SHP77 treated with DMSO at 0.1 percent for 48 hours (cell line): ENCODE data around the gene OR5K3.
"Not testable (repeated sequence)": the region's sequence is repeated elsewhere in the genome, so short reads cannot be mapped to it uniquely, and the experiment has no call there.

ENCODE experiments used
- DNase-seq: peaks from one replicate; lab custom pipeline; 2025; lab: John Stamatoyannopoulos, UW

Gene OR5K3, protein sequence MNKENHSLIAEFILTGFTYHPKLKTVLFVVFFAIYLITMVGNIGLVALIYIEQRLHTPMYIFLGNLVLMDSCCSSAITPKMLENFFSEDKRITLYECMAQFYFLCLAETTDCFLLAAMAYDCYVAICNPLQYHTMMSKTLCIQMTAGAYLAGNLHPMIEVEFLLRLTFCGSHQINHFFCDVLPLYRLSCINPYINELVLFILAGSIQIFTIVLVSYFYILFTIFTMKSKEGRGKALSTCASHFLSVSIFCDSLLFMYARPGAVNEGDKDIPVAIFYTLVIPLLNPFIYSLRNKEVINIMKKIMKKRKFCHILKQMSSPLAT

DNA sequence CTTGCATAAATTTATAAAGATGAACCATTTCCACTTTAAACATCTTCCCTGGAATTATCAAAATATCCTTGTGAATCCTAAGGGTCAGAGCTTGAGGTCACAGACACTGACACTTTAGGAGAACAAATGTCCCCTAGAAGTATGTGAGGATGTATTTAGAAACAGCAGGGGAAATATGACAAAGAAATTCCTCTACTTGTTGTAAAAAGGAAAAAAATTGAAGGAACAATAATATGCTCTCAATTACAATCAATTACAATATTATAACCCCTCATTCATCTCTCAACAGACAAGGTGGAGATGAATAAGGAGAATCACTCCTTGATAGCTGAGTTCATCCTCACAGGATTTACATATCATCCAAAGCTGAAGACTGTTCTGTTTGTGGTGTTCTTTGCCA, at the start of gene OR5K3:
OR5K3 (plus strand) TSS at position 301 of the 400 bp plus-strand sequence; CDS start at position 301, 0 bp downstream.
- no peak for DNase-seq

DNA sequence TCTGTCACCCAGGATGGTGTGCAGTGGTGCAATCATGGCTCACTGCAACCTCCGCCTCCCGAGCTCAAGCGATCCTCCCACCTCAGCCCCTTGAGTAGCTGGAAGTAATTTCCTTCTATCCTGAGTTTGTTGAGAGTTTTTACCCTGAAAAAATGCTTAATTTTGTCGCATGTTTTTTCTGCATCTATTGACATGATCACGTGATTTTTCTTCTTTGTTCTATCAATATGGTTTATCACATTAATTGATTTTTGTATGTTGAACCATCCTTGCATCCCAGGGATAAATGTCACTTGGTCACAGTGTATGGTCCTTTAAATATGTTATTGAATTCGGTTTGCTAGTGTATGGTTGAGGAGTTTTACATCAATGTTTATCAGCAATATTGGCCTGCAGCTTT, 48.7 kb upstream of the OR5K3 start:
- DNase-seq: no peak

DNA sequence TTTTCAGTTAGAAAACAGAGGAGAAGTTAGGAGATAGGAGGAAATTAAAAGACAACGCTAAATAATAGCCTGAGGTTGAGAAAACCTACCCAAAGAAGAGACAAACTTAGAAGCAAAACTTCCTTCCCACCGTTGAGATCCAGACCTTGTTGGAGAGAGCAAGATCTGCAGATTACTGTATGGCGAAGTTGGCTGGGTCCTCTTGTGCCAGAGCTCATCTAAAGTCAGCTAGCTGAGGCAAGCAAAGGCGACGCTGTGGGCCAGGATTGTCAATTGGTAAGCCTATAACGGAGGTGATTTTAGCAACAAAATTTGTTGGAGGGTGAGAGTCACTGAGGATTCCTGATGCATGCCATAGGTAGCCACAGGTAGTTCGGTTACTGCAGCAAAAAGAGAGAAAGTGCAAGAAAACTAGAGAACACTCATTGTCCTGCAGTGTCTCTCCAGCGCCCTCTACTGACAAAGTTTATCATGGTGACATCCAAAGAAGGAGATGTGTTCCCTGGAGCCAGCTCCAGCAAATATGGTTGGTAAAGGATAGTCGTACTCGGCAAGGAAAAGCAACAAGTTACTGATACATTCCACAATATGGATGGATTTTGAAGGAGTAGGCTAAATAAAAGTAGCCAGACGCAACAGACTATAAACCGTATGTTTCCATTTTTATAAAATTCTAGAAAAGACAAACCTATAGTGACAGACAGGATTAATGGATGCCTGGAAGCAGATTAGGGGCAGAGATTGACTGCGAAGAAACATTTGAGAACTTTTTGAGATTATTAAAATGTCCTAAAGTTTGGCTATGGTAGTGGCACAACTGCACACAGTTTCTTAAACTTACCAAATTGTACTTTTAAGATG, 46.6 kb upstream of the OR5K3 start:
- peak; percentile 58 for DNase-seq

DNA sequence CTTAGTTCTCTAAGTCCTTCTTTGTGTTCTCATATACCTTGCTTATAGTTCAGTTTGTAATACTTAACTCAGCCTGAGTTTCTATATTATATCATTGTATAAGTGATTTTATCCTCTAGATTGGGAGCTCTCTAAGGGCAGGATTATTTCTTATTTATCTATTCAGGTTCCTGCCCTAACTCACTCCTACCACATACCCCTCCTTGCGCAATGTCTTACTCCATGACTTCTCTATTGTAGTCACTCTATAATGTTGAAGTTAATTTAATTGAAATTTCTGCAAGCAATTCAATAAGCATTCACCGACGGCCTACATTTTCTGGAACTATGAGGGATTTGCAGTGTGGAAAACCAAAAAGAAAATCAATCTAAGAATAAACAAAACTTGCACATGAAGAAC, 40.4 kb upstream of the OR5K3 start:
- no peak for DNase-seq

DNA sequence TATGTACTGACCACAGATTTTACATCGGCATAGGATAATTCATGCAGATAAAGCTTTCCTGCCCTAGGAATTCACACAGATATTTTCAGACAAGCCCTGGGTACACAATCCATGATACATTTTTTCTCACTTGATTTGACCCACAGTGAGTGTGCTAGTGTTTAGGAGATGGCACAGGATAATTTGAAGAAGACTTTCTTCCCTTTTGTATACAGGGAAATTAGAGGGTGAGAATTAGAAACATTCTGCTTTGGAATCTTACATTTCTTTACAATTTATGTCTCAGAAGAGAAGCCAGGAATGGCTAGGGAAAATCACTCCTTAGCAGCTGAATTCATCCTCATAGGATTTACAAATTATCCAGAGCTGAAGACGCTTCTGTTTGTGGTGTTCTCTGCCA, 36.9 kb upstream of the OR5K3 start, which contains the start of gene OR5K4:
OR5K4 (plus strand) TSS at position 301 of the 400 bp plus-strand sequence; CDS start at position 301, 0 bp downstream.
- no peak for DNase-seq

DNA sequence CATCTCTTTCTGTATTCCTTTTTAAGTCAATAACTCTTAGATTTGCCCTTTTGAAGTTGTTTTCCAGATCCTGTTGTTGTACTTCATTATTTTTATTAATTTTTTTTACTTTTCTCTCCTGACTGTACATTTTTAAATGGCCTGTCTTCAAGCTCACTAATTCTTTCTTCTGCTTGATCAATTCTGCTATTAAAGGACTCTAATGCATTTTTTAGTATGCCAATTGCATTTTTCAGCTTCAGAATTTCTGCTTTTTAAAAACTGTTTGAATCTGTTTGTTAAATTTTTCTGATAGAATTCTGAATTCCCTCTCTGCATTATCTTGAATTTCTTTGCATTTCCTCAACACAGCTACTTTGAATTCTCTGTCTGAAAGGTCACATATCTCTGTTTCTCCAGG, 31.2 kb upstream of the OR5K3 start:
- DNase-seq: no peak

DNA sequence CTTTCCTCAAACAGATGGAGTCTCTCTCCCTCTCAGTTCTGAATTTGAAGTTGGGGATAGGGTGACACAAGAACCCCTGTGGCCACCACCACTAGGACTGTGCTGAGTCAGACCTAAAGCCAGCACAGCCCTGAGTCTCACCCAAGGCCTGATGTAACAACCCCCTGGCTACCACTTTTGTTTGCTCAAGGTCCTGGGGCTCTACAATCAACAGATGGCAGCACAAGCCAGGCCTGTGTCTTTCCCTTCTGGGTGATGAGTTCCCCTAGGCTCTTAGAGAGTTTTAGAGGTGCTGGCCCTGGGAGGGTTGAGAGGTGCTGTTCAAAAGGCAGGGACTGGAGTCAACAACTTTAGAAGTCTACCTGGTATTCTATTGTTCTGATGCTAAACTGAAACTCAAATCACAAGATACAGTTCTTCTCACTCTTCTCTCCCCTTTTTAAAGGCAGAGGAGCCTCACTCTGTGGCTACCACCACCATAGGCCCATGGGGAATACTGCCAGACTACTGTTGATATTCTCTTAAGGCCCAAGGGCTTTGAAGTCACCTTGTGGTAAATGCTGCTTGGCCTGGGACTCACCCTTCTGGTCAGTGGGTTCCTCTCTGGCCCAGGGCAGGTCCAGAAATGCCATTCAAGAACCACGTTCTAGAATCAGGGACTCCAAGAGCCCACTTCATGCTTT, 30.3 kb upstream of the OR5K3 start:
- DNase-seq: no peak

DNA sequence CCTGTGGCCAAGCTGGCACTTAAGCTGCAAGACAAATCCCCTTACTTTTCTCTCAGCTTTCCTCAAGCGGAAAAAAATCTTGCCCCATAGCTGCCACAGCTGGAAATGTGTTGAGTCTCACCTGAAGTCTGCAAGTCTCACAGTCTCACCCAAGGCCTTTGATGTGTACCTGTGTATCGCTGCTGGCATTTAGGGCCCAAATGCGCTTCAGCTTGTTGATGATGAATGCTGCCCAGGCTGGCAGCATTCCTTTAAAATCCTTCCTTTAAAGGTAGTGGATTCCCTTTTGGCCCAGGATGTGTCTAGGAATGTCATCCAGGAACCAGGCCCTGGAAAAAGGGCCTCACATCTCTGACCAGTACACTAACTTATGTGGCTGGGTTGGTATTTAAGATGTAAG, 29.8 kb upstream of the OR5K3 start:
- DNase-seq: no peak

DNA sequence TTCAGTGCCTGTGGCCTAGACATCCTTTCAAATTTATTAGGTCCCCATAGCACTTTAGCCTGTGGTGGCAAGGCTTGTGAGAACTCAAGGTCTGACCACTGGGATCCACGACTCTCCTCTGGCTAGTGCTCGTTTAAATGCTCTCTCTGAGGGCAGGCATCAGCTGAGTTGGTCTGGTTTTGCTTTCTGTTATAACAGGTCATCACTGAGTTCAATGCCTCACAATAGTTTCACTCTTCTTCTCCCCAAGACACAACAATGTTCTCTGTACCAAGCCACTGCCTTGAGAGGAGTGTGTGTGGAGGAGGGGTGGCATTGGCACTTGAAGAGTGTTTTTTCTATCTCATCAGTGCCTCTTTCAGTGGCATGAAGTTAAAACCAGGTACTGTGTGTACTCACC, 29.2 kb upstream of the OR5K3 start:
- DNase-seq: no peak

DNA sequence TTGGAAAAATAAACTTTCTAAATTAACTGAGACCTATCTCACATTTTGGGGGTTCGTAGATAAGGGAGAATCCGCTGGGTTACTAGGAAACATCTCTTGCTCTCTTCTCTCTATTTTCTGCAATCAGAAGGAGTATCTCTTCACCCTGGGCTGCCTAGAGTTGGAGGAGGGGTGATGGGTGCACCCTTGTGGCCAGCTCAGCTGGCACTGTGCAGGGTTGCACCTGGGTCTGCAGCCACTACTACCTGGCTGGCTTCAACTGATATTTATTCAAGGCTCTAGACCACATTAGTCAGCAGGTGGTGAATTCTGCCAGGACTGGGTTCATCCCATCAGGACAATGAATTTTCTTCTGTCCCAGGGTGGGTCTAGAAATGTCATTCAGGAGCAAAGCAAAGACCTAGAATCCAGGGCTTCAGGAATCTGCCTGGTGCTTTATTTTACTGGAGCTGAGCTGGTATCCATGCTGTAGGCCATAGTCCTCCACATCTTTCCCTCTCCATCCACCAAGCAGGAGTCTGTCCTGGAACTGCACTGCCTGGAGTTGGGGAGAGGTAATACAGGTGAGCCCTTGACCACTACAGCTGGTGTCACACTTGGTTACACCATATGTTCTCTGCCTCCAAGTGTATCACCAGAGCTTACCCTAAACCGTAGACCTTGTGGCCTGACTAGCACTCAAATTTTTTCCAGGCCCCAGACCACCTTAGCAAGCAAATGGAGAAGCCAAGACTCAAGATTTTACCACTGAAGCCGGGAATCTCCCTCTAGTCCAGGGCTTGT, 22.8 kb upstream of the OR5K3 start:
- no peak for DNase-seq

DNA sequence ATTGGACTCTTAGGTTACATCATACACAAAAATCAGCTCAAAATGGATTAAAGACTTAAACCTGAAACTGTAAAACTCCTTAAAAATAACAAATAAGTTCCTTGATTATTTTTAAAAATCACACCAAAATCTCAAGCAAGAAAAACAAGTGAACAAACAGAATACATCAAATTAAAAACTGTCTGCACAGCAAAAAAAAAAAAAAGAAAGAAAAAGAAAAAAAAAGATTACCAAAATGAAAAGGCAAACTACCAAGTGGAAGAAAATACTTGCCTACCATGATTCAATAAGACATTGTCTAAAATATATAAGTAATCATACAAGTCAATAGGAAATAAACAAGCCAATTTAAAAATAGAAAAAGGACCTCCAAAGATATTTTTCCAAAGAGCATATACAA, 19.3 kb upstream of the OR5K3 start:
- DNase-seq: no peak

DNA sequence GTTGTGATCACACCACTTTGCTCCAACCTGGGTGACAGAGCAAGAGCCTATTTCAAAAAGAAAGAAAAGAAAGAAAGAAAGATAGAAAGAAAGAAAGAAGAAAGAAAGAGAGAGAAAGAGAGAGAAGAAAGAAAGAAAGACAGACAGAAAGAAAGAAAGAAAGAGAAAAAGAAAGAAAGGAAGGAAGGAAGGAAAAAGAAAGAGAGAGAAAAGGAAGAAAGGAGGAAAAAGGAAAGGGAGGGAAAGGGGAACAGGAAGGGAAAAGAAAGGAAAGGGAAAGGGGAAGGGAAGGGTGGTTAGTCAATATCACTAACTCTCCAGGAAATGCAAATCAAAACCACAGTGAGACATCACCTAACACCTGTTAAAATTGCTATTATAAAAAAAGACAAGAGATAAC, 18.6 kb upstream of the OR5K3 start:
- no peak for DNase-seq

DNA sequence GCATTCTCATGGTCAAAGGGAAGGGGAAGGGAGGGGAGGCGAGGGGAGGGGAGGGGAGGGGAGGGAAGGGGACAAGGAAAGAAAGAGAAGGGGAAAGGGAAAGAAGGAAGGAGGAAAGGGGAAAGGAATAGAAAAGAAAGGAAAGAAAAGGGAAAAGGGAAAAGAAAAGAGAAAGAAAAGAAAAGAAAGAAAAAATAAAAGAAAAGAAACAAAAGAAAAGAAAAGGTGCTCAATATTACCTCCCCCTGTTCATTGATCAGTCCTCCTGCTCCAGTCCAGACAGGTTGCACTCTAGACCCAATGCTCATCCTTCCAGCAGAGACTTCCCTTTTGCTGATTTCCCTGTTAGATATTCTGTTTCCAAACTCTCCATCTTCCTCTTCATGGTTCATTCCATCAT, 18.0 kb upstream of the OR5K3 start:
- no peak for DNase-seq

DNA sequence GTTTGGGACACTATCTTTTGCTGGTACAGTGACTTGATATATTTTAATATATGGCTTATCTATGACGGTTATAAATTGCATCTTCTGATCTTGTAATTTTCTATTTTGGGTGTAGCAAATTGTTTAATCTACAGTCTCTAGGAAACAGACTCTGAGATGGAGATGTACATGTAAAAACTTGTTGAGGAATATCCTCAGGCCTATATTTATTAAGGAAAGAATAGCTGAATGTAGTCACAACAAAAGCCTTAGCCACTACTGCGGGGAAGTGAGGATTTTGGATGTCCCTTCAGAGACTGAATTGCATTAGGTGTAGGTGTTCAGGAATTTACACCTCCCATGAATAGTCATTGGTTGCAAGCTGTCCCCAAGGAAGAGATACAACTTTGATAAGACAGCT, 13.8 kb upstream of the OR5K3 start:
- no peak for DNase-seq

DNA sequence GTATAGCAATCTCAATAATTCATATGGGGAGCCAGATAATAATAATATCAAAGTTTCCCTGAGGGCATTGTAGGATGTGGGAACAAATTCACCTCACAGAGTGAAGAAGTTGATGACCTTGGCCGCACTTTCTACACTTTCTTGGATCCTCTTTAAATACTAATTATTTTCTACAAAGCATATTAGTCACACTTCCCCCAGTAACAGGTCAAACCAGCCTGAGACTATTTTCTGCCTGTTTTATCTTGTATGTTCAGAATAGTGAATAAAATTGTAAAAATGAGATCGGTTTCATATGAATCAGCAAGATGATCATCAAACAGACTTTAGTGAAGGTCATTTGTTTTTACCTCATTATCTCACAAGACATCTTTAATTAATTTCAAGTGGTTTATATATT, 2.3 kb upstream of the OR5K3 start:
- DNase-seq: no peak

DNA sequence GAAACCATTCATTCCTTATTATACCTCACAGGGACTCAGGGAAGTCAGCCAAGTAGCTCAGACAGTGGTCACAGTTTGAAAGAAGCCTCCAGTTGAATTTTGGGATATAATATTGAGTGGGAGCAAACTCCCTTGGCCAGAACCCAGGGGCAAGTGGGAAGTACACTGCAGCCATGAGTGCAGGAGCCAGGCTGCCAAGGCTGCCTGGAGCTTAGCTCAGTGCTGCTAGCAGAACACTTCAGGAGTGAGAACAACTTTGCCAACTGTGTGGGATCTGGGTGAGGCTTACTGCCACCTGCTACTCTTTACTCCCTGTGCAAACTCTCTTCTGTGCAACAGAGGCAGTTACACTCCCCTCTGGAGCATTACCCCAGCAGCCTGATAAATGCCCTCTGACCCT, 4.6 kb downstream of the OR5K3 start:
- no peak for DNase-seq

DNA sequence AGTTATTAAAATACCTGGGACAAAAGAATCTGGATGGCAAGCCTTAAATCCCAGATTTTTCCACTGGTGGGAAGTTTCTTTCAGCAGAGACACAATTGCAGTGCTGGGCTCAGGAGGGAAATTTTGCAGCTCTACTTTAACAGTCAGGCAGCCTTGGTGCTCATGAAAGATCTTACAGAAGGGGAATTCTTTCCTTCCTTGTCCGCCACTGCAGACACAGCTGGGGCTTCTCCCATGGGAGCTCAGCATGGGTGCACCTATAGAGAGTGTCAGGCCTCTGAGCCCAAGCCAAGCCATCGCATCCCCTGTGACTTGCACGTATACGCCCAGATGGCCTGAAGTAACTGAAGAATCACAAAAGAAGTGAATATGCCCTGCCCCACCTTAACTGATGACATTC, 6.0 kb downstream of the OR5K3 start:
- DNase-seq: not testable (repeated sequence)

DNA sequence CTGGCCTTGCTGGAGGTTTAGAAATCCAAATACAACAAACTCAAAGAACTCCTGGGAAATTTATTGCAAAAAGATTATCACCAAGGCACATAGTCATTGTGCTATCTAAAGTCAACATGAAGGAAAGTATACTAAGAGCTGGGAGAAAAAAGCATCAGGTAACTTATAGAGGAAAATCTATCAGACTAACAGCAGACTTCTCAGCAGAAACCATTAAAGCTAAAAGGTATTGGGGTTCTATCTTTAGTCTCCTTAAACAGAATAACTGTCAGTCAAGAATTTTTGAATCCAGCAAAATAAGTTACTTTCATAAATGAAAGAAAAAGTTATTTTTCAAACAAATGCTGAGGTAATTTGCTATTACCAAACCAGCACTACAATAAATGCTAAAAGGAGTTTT, 8.0 kb downstream of the OR5K3 start:
- DNase-seq: no peak

DNA sequence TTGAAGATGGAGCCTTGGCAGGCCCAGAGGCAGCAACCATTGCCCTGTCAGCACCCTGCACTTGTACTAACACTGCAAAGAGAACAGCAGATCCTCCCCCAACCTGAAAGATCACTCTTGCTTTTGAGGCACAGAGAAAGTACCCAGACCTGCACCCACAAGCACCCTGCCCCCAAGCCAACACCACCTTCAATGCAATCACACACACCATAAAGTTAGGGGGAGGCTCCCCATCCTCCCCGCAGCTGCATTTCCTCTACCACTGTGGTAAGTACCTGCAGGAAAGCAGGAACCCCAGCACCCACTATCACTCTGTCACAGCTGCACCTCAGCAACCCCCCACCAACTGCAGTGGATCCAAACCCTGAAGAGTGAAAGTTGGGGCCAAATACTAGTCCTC, 12.0 kb downstream of the OR5K3 start:
- DNase-seq: no peak

DNA sequence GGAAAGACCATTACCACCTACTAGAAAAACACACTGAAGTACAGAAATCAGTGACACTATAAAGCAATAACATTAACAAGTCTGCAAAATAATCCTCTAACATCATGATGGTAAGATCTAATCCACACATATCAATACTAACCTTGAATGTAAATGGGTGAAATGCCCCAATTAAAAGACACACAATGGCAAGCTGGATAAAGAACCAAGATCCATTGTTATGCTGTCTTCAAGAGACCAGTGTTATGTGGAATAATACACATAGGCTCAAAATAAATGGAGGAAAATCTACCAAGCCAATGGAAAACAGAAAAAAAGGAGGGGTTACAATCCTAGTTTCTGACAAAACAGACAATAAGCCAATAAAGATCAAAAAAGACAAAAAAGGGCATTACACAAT, 13.5 kb downstream of the OR5K3 start:
- DNase-seq: no peak

DNA sequence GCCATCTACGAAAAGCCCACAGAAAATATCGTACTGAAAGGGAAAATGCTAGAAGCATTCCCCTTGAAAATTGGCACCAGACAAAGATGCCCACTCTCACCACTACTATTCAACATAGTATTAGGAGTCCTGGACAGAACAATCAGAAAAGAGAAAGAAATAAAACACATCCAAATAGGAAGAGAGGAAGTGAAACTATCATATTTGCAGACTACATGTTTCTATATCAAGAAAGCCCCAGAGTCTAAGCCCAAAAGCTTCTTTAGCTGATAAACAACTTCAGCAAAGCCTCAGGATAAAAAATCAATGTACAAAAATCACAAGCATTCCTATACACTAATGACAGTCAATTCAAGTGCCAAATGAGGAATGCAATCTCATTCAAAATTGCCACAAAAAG, 15.6 kb downstream of the OR5K3 start:
- DNase-seq: no peak

DNA sequence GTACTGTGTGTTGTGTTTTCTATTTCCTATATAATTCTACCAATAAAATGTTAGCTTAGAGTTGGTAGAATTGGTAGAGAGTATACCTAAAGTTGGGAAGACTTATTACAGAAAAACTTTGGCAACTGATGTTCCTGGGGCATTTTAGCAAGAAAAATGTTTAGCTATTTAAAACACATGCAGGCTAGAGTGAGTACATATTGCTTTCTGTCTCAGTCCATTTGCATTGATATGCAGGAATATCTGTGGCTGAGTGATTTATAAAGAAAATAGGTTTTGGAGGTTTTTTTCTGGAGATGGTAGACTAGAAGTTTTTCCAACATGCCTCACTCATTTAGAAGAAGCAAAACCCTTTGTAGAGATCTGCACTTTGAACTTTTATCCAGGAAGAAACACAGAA, 42.1 kb downstream of the OR5K3 start:
- DNase-seq: no peak
